Renal cortex interstitium (tissue), 11 donors: ENCODE measurements around the gene PYCARD. TPM values are rescaled to one million over a fixed set of nuclear protein-coding genes. Genes with fewer than 3 reads are reported as not detected.
"Not testable (repeated sequence)": the region's sequence is repeated elsewhere in the genome, so short reads cannot be mapped to it uniquely, and the experiment has no call there.

ENCODE experiments used
- DNase-seq, 11 donors: peaks; one replicate each; pipeline ENCODE4 v3.0.0-alpha.2; 2013; ENCODE audit warnings: low read depth in 9 of 11, low spot score in 4 of 11; ENCODE audit errors: extremely low read depth in 1 of 11
- polyA plus RNA-seq, 3 donors: library from polyadenylated mRNA; unstranded; fragments of 120-200 nt; gene quantifications; one replicate each; pipeline ENCODE4 v1.2.1, GENCODE V29; 2013; ENCODE audit not compliant: insufficient read length in 3 of 3

The PYCARD gene
- polyA plus RNA-seq, 3 donors = 7.2 to 11.1 (median 10.9) TPM

DNA sequence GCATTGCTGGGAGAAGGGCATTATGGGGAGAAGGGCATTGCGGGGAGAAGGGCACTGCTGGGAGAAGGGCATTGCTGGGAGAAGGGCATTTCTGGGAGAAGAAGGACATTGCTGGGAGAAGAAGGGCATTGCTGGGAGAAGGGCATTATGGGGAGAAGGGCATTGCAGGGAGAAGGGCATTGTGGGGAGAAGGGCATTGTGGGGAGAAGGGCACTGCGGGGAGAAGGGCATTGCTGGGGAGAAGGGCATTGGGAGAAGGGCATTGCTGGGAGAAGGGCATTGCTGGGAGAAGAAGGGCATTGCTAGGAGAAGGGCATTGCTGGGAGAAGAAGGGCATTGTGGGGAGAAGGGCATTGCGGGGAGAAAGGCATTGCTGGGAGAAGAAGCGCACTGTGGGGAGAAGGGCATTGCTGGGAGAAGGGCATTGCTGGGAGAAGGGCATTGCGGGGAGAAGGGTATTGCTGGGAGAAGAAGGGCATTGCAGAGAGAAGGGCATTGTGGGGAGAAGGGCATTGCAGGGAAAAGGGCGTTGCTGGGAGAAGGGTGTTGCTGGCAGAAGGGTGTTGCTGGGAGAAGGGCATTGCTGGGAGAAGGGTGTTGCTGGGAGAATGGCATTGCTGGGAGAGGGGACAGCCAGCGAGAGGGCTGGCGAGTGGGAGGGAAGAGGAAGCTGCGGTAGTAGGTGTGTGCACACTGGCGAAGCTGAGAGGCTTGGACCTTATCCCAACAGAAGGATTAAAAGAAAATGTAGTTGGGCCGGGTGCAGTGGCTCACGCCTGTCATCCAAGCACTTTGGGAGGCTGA lies 19.0 kb upstream of the PYCARD start:
- DNase-seq = no peak

DNA sequence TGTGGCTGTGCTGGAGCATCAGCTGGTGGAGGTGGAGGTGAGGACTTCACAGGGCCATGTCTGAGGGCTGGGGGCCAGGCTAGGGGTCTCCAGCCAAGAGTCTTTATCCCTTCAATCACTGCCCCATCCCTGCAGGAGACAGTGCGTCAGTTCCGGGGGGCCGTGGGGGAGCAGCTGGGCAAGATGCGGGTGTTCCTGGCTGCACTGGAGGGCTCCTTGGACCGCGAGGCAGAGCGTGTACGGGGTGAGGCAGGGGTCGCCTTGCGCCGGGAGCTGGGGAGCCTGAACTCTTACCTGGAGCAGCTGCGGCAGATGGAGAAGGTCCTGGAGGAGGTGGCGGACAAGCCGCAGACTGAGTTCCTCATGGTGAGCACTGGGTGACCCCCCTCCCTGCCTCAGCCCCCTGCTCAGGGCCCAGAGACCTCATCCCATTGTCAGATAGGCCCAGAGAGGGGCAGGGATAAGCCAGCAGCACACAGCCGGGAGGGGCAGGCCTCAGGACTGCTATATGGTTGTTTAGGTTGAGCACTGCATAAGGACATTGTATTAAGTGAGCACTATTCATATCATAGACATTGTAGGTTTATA lies 16.7 kb upstream of the PYCARD start:
- DNase-seq = no peak

DNA sequence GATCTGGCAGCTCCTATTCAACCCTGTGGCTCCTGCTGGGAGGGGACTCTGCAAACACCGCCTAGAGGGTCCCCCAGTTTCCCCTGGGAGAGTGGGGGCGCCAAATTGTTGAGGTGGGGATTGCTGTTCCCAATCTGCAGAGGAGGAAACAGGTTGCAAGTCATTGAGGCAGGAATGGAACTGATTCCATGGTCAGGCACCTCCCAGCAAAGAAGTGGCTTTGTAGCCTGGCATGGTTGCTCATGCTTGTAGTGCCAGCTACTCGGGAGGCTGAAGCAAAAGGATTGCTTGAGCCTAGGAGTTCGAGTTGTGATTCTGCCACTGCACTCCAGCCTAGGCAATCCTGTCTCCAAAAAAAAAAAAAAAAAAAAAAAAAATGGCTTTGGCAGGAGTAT lies 14.6 kb upstream of the PYCARD start:
- DNase-seq = no peak

DNA sequence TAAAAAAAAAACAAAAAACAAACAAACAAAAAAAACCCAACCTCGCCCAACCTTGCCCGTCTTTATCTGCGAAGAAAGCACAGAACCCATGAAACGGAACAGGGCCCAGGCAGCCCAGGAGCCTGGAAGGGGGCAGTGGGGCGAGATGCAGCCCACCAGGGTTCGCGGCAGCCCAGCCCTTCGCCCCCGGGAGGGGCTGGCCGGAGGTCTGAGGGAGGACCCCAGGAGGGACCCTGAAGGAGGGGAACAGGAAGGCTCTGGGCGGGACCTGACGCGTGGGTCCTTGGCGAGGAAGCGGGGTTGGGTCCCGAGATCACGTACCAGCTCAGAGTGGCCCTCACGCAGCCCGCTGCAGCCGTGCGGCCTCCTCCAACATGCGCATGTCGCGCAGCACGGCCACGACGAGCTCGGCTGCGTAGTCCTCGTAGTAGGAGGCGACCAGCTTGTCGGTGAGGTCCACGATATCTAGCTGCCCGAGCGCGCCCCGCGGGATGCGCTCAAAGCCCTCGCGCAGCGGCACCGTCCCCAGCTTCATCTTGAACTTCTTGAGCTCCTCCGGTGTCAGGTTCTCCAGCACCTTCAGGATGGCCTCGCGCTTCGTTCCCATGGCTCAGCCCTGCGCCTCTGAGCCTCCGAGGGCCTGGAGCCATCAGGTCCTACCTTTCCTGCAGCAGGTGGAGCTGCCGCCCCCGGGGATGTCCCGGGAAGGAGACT lies 14.0 kb upstream of the PYCARD start, which contains the start of gene PYDC1:
PYDC1 (minus strand) TSS at position 714 of the 714 bp plus-strand sequence; CDS start at position 607, 107 bp downstream.
- no peak for DNase-seq

DNA sequence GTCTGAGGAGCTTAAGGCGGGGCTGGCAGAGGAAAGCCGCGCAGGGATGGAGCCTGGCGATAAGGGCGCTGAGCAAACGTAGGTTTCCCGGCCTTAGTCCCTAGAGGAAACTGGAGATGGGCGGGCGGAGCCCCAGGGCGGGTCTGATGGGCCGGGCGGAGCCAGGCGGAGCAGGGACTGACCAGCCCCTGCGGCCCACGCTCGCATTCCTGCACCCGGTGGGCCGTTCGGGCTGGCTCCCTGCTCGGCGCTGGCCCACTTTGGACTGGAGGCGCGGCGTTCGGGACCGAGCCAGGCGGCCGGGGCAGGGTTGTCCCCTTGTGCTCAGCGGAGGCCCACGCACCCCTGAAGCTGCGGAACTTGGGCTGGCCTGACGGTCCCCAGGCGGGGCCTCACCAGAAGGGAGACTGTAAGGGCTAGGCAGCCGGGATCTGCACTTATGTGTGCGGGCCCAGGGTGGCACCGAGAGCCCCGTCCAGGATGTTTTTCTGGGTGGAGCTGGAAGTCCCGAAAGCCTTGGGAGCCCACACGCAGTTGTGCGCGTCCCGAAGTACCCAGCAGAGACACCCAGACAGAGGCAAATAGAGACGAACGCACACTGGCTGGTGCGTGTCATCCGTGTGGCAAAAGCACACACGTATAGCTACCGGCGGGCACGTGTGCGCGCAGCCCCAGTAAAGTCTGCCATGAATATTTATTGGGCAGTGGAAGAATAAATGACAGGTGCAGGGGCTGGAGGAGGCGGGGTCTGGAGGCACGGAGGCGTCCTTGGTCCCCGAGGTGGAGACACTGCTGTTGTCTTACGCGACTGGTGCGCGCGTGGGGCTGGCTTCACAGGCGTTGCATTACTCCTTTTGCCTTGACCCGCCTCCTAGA lies 13.0 kb upstream of the PYCARD start:
- peak in 1 of 11 donors; percentile 21 for DNase-seq

DNA sequence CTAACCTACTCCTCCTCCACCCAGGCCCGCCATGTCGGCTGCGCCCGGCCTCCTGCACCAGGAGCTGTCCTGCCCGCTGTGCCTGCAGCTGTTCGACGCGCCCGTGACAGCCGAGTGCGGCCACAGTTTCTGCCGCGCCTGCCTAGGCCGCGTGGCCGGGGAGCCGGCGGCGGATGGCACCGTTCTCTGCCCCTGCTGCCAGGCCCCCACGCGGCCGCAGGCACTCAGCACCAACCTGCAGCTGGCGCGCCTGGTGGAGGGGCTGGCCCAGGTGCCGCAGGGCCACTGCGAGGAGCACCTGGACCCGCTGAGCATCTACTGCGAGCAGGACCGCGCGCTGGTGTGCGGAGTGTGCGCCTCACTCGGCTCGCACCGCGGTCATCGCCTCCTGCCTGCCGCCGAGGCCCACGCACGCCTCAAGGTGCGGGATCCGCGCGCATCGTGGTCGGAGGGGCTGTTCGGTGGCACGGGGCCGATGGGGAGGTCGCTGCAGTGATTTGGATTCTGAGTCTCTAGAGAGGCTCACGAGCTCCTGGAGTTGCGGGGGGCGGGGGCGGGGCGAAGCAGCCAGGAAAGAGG lies 12.2 kb upstream of the PYCARD start:
- DNase-seq = no peak

DNA sequence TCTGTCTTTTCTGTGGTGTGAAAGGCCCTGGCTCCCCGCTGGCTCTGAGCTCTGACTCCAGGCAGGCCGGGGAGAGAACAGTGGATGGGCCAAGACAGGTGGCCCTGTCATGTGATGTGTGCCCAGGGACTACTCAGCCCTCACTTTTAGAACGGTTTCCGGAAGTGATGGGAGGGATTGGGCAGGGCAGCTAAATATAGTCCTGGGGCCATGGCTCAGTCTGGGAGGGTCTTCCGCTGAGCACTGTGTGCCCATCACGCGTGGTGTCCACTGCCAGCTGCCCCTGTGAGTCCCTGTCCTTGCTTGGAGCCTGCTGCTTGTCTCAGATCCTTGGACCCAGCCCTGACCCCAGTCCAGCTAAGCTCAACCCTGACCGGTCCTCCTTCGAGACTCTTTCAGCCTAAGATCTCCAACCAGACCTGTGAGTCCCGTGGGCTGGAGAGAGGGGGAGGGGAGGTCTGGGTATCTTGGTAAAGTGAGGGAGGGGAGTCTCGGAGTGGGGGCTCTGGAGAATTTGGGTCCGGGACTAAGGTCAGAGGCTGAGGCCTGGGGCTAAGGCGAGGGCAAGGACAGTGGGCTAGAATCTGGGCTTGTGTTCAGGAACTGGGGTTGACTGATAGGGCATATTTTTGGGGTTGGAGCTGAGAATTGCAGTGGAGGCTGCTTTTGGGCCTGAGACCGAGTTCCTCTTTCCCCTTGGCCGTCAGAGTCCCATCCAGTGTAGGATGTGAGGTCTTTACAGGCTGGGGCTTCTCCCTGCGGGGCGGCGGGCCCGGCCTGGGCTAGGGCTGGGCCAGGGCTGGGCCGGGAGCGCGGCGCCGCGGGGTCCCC lies 11.5 kb upstream of the PYCARD start, which contains the start of gene TRIM72:
TRIM72 (plus strand) TSS at position 243 of the 831 bp plus-strand sequence. CDS start 620 bp downstream, outside the sequence.
- DNase-seq = no peak

DNA sequence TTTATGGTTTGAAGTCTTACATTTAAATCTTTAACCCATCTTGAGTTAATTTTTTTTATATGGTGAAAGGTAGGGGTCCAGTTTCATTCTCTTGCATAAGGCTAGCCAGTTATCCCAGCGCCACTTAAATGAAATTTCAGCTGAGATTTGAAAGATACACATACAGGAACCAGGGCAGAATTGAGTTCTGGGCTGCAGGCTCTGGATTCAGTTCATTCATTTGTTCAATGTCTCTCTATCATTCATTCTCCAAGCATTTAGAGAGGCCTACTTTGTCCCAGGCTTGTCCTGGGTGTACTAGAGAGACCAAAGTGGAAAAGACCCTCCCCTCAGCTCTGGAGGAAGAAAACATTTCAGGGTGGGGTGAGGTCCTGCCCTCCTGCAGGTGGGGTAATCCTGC lies 10.8 kb upstream of the PYCARD start:
- DNase-seq = no peak

DNA sequence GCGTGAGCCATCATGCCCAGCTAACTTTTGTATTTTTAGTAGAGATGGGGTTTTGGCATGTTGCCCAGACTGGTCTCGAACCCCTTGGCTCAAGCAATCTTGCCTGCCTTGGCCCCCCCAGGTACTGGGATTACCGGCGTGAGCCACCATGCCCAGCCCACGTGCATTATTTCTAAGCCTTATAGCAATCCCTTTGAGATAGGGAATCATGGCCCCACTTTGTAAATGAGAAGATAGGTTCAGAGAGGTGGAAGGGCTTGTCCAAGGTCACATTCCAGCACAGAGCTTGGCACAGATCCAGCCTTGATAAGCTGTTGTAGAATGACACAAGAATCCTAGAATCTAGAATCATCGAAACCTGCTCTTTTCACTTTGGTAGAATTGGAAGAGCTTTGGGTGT lies 4.2 kb upstream of the PYCARD start:
- no peak for DNase-seq

DNA sequence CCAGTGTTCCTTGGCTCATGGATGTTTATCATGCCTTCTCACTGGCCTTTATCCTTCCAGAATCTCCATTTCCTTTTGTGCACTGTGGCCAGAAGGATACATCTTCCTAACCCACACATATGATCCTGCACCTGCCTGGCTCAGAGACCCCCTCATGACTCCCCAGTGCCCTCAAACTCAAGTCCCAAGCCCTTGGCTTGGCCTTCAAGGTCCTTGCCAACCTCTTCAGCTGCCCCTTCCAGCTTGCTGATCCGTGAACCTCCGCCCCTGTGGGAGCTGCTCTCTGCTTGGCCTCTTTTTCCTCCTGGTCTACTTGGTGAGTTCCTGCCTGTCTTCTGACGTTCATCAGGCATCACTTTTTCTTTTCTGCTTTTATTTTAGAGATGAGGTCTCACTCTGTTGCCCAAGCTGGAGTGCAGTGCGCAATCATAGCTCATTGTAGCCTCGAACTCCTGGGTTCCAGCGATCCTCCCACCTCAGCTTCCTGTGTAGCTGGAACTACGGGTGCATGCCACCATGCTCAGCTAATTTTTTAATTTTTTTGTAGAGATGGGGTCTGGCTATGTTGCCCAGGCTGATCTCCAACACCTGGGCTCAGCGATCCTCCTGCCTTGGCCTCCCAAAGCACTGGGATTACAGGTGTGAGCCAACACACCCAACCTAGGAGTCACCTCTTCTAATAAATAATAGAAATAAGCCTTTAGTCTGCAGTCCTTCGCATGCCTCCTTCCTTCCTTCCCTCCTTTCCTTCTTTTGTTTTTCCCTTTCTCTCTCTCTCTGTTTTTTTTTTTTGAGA lies 2.5 kb upstream of the PYCARD start:
- DNase-seq = no peak

DNA sequence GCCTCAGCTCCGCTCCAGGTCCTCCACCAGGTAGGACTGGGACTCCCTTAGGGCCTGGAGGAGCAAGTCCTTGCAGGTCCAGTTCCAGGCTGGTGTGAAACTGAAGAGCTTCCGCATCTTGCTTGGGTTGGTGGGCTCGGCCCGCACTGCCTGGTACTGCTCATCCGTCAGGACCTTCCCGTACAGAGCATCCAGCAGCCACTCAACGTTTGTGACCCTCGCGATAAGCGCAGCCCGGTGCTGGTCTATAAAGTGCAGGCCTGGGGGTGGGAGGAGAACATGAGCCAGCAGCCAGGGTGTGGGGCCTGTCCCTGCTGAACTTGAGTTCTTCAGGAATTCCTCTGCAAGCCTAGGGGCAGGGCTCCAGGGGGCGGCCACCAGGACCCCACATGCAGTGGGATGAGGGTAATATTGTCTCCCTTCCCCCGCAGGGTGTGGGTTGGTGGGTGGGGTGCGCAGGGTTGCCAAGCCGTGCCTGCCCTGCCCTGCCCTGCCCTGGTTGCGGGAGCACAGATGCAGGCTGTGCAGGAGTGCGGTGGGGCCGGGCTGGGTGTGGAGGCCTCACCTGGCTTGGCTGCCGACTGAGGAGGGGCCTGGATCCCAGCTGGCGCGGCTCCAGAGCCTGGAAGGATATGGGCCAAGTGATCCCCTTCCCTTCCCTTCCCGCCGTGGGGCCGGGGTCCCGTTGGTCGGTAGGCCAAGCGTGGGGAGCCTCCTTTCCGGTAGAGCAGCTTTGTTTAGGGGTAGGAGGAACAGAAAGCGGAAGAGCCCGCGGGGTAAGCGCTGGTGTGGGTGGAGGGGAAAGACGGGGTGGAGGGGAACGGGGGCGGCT lies 762 bp downstream of the PYCARD start:
- no peak for DNase-seq

DNA sequence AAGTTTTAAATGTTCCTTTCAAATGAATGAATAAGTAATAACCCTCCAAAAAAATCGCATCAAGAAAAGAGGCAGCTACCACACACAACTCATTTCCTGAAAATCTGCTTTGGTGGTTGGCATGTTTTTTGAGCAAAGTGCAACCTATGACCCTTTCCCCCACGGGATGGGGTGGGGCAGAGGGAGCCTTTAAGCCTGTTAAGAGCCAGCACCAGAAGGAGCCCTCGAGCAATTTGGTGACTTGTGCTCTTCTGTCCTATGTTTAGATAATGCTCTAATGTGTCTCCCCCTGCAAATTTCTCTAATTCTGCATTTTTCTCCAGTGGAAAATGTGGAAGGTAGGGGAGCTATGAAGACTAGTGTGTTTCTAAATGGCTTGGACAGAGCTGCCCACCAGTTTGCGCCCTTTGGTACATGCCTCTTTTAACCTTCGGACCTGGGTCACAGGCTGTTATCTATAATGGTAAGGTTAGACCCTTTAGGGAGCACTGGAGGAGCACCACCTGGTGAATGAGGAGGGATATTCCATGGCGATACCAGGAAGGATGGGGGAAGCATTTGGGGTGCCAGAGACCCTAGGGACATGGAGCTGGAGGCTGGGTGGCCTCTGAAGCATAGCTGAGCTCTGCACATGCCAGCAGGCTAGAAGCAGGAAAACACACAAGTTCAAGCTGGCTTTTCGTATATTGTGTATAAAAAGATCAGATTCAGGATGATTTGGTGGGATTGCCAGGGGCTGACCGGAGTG lies 1.6 kb downstream of the PYCARD start:
- DNase-seq = no peak

DNA sequence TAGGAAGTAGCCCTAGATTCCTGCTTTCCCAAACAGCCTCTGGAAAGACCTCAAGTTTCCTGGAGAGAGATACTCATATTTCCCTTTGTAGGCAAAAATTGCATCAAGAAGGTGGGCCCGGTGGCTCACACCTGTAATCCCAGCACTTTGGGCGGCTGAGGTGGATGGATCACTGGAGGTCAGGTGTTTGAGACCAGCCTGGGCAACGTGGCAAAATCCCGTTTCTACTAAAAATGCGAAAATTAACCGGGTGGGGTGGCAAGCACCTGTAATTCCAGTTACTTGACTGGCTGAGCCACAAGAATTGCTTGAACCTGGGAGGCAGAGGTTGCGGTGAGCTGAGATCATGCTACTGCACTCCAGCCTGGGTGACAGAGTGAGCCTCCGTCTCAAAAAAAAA lies 2.4 kb downstream of the PYCARD start:
- not testable (repeated sequence) for DNase-seq

DNA sequence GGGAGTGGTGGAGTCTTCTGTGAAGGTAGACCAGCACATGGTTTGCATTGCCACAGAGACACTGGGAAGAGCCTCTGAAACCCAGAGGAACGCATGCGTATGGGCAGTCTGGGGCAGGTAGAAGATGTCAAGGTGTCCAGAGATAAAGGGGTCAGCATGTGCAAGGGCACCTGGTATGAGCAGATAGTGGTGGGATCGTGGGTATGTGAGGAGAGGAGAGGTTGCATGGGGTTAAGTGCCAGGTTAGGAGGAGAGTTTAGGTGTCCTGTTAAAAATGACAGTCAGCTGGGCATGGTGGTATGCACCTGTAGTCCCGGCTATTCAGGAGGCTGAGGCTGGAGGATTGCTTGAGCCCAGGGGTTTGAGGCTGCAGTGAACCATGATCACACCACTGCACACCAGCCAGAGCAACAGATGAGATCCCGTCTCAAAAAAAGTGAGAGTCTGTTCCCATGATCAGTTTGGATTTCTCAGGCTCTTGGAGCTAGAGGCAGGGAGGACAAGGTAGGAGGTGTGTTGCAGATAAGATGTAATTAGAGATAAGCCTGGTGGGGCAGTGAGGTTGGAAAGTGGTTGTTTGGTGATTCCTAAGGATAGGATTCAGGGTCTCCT lies 3.0 kb downstream of the PYCARD start:
- no peak for DNase-seq

DNA sequence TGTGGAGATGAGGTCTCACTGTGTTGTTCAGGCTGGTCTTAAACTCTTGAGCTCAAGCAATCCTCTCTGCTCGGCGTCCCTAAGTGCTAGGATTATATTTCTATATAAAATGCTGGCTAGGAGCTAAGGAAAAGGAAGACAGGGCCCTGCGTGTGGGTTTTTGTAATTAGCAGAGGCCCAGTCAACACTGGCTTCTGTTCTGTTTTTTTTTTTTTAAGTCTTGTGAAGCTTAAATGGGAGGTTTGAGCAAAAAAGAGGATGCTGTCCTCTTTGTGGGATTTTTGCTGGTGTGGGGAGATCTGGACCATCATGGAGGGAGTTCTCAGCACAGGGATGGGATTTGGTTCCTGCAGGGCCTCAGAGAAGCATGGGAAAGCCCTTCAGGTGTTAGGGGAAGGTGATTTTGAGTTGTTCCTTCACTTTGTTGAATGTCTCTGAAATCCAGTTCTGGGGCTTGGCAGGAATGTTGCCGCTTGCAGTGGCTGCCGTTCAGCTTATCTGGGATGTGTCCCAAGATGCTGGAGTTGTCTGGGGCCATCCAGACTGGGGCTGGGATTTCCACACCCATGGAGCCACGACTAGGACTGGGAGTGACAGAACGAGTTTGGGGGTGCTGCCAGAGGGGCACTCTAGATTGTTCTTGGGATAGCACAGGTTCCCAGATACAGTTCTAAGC lies 4.2 kb downstream of the PYCARD start:
- no peak for DNase-seq
